GM21390 (cell line): ENCODE data around the gene RSU1.

ENCODE experiments used
- ATAC-seq: cut with Tn5 transposase; IDR thresholded peaks from one replicate; pipeline ENCODE4 v1.9.1; 2021; ENCODE audit not compliant: unreplicated experiment

RSU1 gene

GRCh38 chr10:16544099-16544498 is 273.1 kb downstream of the RSU1 start:
- no peak for ATAC-seq
